ENCODE data around the gene DSC3.

Gene DSC3

GRCh38 chr18:31070206-31070605 lies 27.7 kb upstream of the DSC3 start:
- Mint-ChIP-seq H3K27me3 (ENCODE audit: low read depth) (no peaks in the 10 kb centered on the region), H3K36me3 (ENCODE audit: low read depth) (peaks cover 50% of the 10 kb centered on the region), H3K4me3 (no peak overlapping the region), H3K27ac (peak overlapping the region; percentile 5 to 74 (median 29)), H3K9me3 (no peaks in the 10 kb centered on the region), H3K4me1 (peaks cover 6% of the 10 kb centered on the region)
- no peak for TF ChIP-seq CTCF (IDR thresholded peaks at IDR 0.05; ENCODE audit: unreplicated experiment in 3 of 3)

DNA sequence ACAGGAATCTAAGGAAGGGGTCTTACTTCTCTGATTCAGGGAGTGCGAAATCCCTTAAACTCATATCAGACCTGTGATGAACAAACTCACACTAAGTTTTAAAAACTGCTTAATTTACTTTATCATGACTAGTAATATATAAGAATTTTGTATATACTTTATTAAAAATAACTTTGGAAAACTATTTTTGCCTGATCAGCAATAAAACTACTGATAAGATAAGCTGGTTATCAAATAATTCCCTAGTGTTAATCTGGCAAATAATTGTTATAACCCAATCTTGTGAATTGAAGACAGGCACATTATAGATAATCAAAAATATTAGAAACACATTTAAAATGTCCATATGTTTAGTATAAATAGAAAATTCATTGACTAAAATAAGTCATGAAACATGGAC lies 23.7 kb upstream of the DSC3 start:
- no peak for TF ChIP-seq CTCF (IDR thresholded peaks at IDR 0.05; ENCODE audit: unreplicated experiment in 3 of 3)
- no peaks in the 10 kb centered on the region for H3K9me3 Mint-ChIP-seq
- H3K4me1 Mint-ChIP-seq = peaks cover 6% of the 10 kb centered on the region
- H3K27ac Mint-ChIP-seq = no peak overlapping the region
- no peaks in the 10 kb centered on the region for H3K27me3 Mint-ChIP-seq (ENCODE audit: low read depth)
- peaks cover 34% of the 10 kb centered on the region for H3K36me3 Mint-ChIP-seq (ENCODE audit: low read depth)
- H3K4me3 Mint-ChIP-seq = no peak overlapping the region

- no peak overlapping the region for H3K27ac Mint-ChIP-seq
- no peak for TF ChIP-seq CTCF (IDR thresholded peaks at IDR 0.05; ENCODE audit: unreplicated experiment in 3 of 3)
- H3K9me3 Mint-ChIP-seq = no peaks in the 10 kb centered on the region
- peaks cover 33% of the 10 kb centered on the region for H3K36me3 Mint-ChIP-seq (ENCODE audit: low read depth)
- H3K4me3 Mint-ChIP-seq = no peak overlapping the region
- H3K4me1 Mint-ChIP-seq = peaks cover 5% of the 10 kb centered on the region
- no peaks in the 10 kb centered on the region for H3K27me3 Mint-ChIP-seq (ENCODE audit: low read depth)
Observed at GRCh38 chr18:31065036-31065773, 22.7 kb upstream of the DSC3 start.

DNA sequence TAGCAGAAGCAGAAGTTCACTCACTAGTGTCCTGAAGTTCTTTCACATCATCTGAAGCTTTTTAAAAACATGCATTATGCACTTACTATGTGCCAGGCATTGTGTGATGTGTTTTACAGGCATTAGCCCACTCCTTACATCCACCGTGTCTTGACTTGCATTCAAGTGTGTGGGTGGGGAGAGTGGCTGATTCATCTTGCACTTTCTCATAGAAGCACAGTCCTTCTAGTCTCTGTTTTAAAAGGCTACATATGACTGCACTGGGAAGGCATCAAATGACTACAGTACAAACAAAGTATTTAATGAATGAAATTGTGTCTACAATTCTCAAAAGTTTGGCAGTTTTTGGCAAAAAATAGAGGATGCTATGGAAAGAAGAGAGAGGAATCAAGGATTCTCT lies 21.6 kb upstream of the DSC3 start:
- no peak for TF ChIP-seq CTCF (IDR thresholded peaks at IDR 0.05; ENCODE audit: unreplicated experiment in 3 of 3)
- no peaks in the 10 kb centered on the region for H3K27me3 Mint-ChIP-seq (ENCODE audit: low read depth)
- H3K27ac Mint-ChIP-seq = no peak overlapping the region
- peaks cover 25% of the 10 kb centered on the region for H3K36me3 Mint-ChIP-seq (ENCODE audit: low read depth)
- H3K9me3 Mint-ChIP-seq = no peaks in the 10 kb centered on the region
- H3K4me3 Mint-ChIP-seq = no peak overlapping the region
- no peaks in the 10 kb centered on the region for H3K4me1 Mint-ChIP-seq

DNA sequence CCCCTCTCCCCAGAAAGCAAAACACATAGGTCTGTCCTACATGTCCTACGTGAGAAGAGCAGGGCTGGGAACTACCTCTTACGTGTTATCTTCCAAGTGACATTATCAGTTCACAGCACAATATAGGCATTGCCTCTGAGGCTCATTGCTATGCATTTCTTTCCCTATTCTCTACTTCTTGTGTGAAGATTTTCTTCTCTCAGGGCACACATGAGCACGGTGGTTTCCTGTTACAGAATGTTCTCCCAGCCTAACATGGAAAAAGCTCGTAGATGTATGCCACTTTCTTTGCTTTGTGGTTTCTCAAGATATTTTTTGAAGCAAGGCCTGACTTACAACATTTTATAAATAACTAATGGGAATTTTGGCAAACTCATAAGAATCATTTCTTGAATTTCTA lies 19.4 kb upstream of the DSC3 start:
- H3K4me3 Mint-ChIP-seq = no peak overlapping the region
- peaks cover 16% of the 10 kb centered on the region for H3K36me3 Mint-ChIP-seq (ENCODE audit: low read depth)
- no peaks in the 10 kb centered on the region for H3K27me3 Mint-ChIP-seq (ENCODE audit: low read depth)
- no peaks in the 10 kb centered on the region for H3K4me1 Mint-ChIP-seq
- no peak for TF ChIP-seq CTCF (IDR thresholded peaks at IDR 0.05; ENCODE audit: unreplicated experiment in 3 of 3)
- no peaks in the 10 kb centered on the region for H3K9me3 Mint-ChIP-seq
- no peak overlapping the region for H3K27ac Mint-ChIP-seq

- H3K4me3 Mint-ChIP-seq = no peak overlapping the region
- no peaks in the 10 kb centered on the region for H3K36me3 Mint-ChIP-seq (ENCODE audit: low read depth)
- H3K4me1 Mint-ChIP-seq = no peaks in the 10 kb centered on the region
- no peak for TF ChIP-seq CTCF (IDR thresholded peaks at IDR 0.05; ENCODE audit: unreplicated experiment in 3 of 3)
- H3K27ac Mint-ChIP-seq = peak overlapping the region in 1 of 3 experiments; percentile 21
- no peaks in the 10 kb centered on the region for H3K27me3 Mint-ChIP-seq (ENCODE audit: low read depth)
- no peaks in the 10 kb centered on the region for H3K9me3 Mint-ChIP-seq
Observed at GRCh38 chr18:31058897-31059296, 16.4 kb upstream of the DSC3 start.

All from nephron (organoid).